Gastrocnemius medialis (tissue), 4 donors: ENCODE results near the gene STAT5A. TPM values are rescaled to one million over a fixed set of nuclear protein-coding genes. Genes with fewer than 3 reads are reported as not detected.
"Not testable (repeated sequence)": the region's sequence is repeated elsewhere in the genome, so short reads cannot be mapped to it uniquely, and the experiment has no call there.

Experiments
- ATAC-seq, 2 donors: fragments of 150-250 bp; one replicate each; pipeline ENCODE4 v1.9.1; 2016
- DNase-seq, 2 donors: peaks; one replicate each; pipeline ENCODE4 v3.0.0-alpha.2; 2019
- H3K27ac ChIP-seq, 4 donors: fragments of 200-600 bp; sonication (generic); 1 replicate in 1 of 4; 2 replicates in 3 of 4; pipeline ENCODE4 v1.5.1; 2016 to 2018; ENCODE audit warnings: mild to moderate bottlenecking in 2 of 4, moderate library complexity in 1 of 4
- H3K27me3 ChIP-seq, 3 donors: fragments of 200-600 bp; sonication (generic) in 2 of 3; 1 replicate in 1 of 3; 2 replicates in 2 of 3; pipeline versions ENCODE4 v1.5.1 to v1.6.0; 2016 to 2019; ENCODE audit warnings: mild to moderate bottlenecking in 1 of 3, moderate library complexity in 1 of 3
- H3K36me3 ChIP-seq, 2 donors: fragments of 200-600 bp; sonication (generic) in 1 of 2; one replicate each; pipeline ENCODE4 v1.5.1; 2017 to 2018
- H3K4me1 ChIP-seq, 2 donors: fragments of 200-600 bp; sonication (generic) in 1 of 2; one replicate each; pipeline ENCODE4 v1.5.1; 2016 to 2017; ENCODE audit warnings: mild to moderate bottlenecking in 2 of 2
- H3K4me3 ChIP-seq, 4 donors: fragments of 200-600 bp; sonication (generic) in 3 of 4; 1 replicate in 1 of 4; 2 replicates in 3 of 4; pipeline ENCODE4 v1.5.1; 2016 to 2019; ENCODE audit warnings: mild to moderate bottlenecking in 2 of 4
- H3K9me3 ChIP-seq, 3 donors: fragments of 200-600 bp; sonication (generic) in 2 of 3; 1 replicate in 1 of 3; 2 replicates in 2 of 3; pipeline ENCODE4 v1.5.1; 2016 to 2019
- POLR2A ChIP-seq, 2 donors: fragments of 450-650 bp; IDR thresholded peaks; one replicate each; pipeline ENCODE4 v1.6.1; 2017; ENCODE audit warnings: antibody characterized with exemption in 2 of 2, mild to moderate bottlenecking in 2 of 2, moderate library complexity in 2 of 2
- in situ Hi-C, 4 donors: fragments of 200-750 bp; cut with MboI; loops; one replicate each; pipeline versions ENCODE4 v1.15.0 to v1.8.0; 2017; ENCODE audit warnings: low sequenced_read_pairs in 4 of 4
- intact Hi-C: fragments of 100-400 bp; cut with DNase I; formaldehyde crosslinking; loops from one replicate; pipeline ENCODE4 v1.15.1; 2023; ENCODE audit warnings: low total_unique reads
- total RNA-seq, 4 donors: library from RNA; depleted of rRNA; stranded (reverse); fragments of >200 nt; gene quantifications; one replicate each; pipeline versions ENCODE4 v1.1.0 to v1.2.3, GENCODE V29; 2016
- TF ChIP-seq, protein P1 (sequence below), 5 experiments: fragments of 450-650 bp in 3 of 5; fragments of 200-600 bp in 2 of 5; sonication (generic) in 2 of 5; IDR thresholded peaks in 4 of 5; conservative IDR thresholded peaks in 1 of 5; 1 replicate in 4 of 5; 2 replicates in 1 of 5; pipeline ENCODE4 v1.5.1; 2016 to 2019; ENCODE audit warnings: antibody characterized with exemption in 5 of 5, mild to moderate bottlenecking in 3 of 5, moderate library complexity in 3 of 5

Gene STAT5A
- total RNA-seq, 4 donors from 2014 or later: 36.0 to 87.0 (median 60.7) TPM

DNA sequence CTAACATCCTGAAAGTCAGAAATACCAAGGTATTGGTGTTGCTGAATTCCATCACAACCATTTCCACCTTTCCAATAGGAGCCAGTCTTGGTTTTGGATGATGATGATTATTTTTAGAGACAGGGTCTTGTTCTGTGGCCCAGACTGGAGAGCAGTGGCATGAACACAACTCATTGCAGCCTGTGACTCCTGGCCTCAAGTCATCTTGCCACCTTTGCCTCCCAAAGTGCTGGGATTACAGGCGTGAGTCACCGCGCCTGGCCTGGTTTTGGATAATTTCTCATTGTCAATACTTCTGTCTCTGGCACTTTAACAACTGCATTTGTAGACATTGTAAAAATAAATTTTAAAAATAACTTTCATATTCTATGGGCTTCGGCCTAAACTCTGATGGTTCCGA, 34.7 kb upstream of the STAT5A start:
- no peaks in the 10 kb centered on the region for H3K36me3 ChIP-seq
- ATAC-seq (no peak), DNase-seq (no peak)
- H3K27me3 ChIP-seq: no peaks in the 10 kb centered on the region
- TF ChIP-seq POLR2A (IDR thresholded peaks at IDR 0.05): no peak
- TF ChIP-seq, protein P1, sequence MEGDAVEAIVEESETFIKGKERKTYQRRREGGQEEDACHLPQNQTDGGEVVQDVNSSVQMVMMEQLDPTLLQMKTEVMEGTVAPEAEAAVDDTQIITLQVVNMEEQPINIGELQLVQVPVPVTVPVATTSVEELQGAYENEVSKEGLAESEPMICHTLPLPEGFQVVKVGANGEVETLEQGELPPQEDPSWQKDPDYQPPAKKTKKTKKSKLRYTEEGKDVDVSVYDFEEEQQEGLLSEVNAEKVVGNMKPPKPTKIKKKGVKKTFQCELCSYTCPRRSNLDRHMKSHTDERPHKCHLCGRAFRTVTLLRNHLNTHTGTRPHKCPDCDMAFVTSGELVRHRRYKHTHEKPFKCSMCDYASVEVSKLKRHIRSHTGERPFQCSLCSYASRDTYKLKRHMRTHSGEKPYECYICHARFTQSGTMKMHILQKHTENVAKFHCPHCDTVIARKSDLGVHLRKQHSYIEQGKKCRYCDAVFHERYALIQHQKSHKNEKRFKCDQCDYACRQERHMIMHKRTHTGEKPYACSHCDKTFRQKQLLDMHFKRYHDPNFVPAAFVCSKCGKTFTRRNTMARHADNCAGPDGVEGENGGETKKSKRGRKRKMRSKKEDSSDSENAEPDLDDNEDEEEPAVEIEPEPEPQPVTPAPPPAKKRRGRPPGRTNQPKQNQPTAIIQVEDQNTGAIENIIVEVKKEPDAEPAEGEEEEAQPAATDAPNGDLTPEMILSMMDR (IDR thresholded peaks at IDR 0.05 in 4 of 5, conservative IDR thresholded peaks at IDR 0.05 in 1 of 5): no peak
- intact Hi-C loops (no loop called here), in situ Hi-C loops (no loop called here)
- no peaks in the 10 kb centered on the region for H3K9me3 ChIP-seq
- H3K4me3 ChIP-seq: no peak overlapping the region
- H3K27ac ChIP-seq: peak overlapping the region; percentile 69 to 89 (median 82)
- H3K4me1 ChIP-seq: peaks cover 53 to 59% of the 10 kb centered on the region in 2 donors

DNA sequence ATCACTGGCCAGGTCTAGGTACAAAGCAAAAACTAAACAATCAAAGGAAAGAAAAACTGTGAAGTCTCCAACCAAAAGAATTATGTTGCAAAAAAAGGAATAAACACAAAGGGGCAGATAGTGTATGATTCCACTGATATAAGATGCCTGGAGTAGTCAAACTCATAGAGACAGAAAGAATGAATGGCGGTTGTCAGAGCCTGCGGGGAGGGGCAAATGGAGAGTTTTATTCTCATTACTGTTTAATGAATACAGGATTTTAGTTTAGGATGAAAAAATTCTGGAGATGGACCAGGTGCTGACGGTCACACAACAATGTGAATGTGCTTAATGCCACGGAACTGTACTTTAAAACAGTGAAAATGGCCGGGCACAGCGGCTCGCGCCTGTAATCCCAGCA, 32.9 kb upstream of the STAT5A start:
- Histone ChIP-seq H3K9me3 (no peaks in the 10 kb centered on the region), H3K4me1 (peaks cover 42% of the 10 kb centered on the region in 2 donors), H3K27me3 (no peaks in the 10 kb centered on the region), H3K4me3 (no peak overlapping the region), H3K27ac (peak overlapping the region in 2 of 4 donors; percentile 43 to 69), H3K36me3 (no peaks in the 10 kb centered on the region)
- intact Hi-C loops (no loop called here), in situ Hi-C loops (no loop called here)
- no peak for ATAC-seq
- TF ChIP-seq POLR2A (IDR thresholded peaks at IDR 0.05): no peak
- TF ChIP-seq, protein P1 (IDR thresholded peaks at IDR 0.05 in 4 of 5, conservative IDR thresholded peaks at IDR 0.05 in 1 of 5): no peak
- DNase-seq: no peak

DNA sequence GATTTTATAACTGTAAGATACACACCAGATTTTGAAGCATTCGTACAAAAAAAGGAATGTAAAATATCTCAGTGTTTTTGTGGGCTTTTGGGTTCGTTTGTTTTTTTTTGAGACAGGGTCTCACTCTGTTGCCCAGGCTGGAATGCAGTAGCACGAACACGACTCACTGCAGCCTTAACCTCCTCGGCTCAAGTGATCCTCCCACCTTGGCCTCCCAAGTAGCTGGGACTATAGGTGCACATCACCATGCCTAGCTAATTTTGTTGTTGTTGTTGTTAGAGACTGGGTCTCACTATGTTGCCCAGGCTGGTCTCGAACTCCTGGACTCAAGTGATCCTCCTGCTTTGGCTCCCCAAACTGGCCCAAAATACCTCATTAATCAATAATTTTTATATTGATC, 28.0 kb upstream of the STAT5A start:
- H3K4me1 ChIP-seq: peaks cover 3 to 9% of the 10 kb centered on the region in 2 donors
- no peak overlapping the region for H3K4me3 ChIP-seq
- H3K27me3 ChIP-seq: no peaks in the 10 kb centered on the region
- in situ Hi-C loops: no loop called here
- H3K27ac ChIP-seq: no peak overlapping the region
- DNase-seq (no peak), ATAC-seq (no peak)
- H3K9me3 ChIP-seq: no peaks in the 10 kb centered on the region
- intact Hi-C loops: no loop called here
- TF ChIP-seq POLR2A (IDR thresholded peaks at IDR 0.05): no peak
- TF ChIP-seq, protein P1 (IDR thresholded peaks at IDR 0.05 in 4 of 5, conservative IDR thresholded peaks at IDR 0.05 in 1 of 5): no peak
- no peaks in the 10 kb centered on the region for H3K36me3 ChIP-seq

DNA sequence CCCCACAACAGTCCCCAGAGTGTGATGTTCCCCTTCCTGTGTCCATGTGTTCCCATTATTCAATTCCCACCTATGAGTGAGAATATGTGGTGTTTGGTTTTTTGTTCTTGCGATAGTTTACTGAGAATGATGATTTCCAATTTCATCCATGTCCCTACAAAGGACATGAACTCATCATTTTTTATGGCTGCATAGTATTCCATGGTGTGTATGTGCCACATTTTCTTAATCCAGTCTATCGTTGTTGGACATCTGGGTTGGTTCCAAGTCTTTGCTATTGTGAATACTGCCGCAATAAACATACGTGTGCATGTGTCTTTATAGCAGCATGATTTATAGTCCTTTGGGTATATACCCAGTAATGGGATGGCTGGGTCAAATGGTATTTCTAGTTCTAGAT, 23.9 kb upstream of the STAT5A start:
- H3K9me3 ChIP-seq, DNase-seq, H3K4me3 ChIP-seq, ATAC-seq, H3K36me3 ChIP-seq, in situ Hi-C loops, H3K27me3 ChIP-seq, H3K27ac ChIP-seq, intact Hi-C loops: not testable (repeated sequence)
- peaks cover 11 to 19% of the 10 kb centered on the region in 2 donors for H3K4me1 ChIP-seq

DNA sequence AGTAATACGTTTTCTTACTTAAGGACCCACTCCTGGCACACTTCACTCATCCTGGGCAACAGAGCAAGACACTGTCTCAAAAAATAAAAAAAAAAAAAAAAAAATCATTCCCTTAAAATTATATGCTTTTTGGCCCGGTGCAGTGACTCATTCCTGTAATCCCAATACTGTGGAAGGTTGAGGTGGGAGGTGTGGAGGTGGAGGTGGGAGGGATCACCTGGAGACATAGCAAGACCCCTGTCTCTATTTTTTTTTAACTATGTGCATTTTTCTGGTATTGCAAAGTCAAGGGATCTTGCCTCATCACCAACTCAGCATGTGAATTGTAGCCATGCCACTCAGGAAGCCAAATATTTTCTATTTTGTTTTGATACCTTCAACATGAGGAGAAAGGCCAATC, 21.8 kb upstream of the STAT5A start:
- Histone ChIP-seq H3K36me3 (no peaks in the 10 kb centered on the region), H3K9me3 (no peaks in the 10 kb centered on the region), H3K27ac (peak overlapping the region; percentile 37 to 77 (median 52)), H3K4me3 (no peak overlapping the region), H3K27me3 (no peaks in the 10 kb centered on the region), H3K4me1 (peaks cover 23 to 36% of the 10 kb centered on the region in 2 donors)
- in situ Hi-C loops (no loop called here), intact Hi-C loops (no loop called here)
- TF ChIP-seq POLR2A (IDR thresholded peaks at IDR 0.05): no peak
- TF ChIP-seq, protein P1 (IDR thresholded peaks at IDR 0.05 in 4 of 5, conservative IDR thresholded peaks at IDR 0.05 in 1 of 5): no peak
- DNase-seq (no peak), ATAC-seq (no peak)
